ENCODE measurements around the gene GALK1. TPM values are rescaled to one million over a fixed set of nuclear protein-coding genes. Genes with fewer than 3 reads are reported as not detected.

Gene GALK1
- total RNA-seq, 1 donor from 2014 or later = 31.6 TPM

GRCh38 chr17:75773121-75773807, 8.3 kb upstream of the GALK1 start:
- H3K4me3 ChIP-seq = no peak overlapping the region
- no peak for TF ChIP-seq CTCF (IDR thresholded peaks at IDR 0.05)
- intact Hi-C loops (cut with DNase I) = no loop called here
- no peaks in the 10 kb centered on the region for H3K27me3 ChIP-seq
- H3K9me3 ChIP-seq = no peaks in the 10 kb centered on the region
- peak; percentile 65 for DNase-seq
- no peak overlapping the region for H3K27ac ChIP-seq
- ATAC-seq = no peak
- peaks cover 20% of the 10 kb centered on the region for H3K4me1 ChIP-seq
- peaks cover 35% of the 10 kb centered on the region for H3K36me3 ChIP-seq

GRCh38 chr17:75771334-75772281, 6.6 kb upstream of the GALK1 start:
- ATAC-seq = no peak
- no peak overlapping the region for H3K27ac ChIP-seq
- TF ChIP-seq CTCF (IDR thresholded peaks at IDR 0.05) = no peak
- no peak overlapping the region for H3K4me3 ChIP-seq
- peak; percentile 32 for DNase-seq
- no peaks in the 10 kb centered on the region for H3K9me3 ChIP-seq
- H3K36me3 ChIP-seq = peaks cover 18% of the 10 kb centered on the region
- peaks cover 11% of the 10 kb centered on the region for H3K4me1 ChIP-seq
- intact Hi-C loops (cut with DNase I) = no loop called here
- no peaks in the 10 kb centered on the region for H3K27me3 ChIP-seq

DNA sequence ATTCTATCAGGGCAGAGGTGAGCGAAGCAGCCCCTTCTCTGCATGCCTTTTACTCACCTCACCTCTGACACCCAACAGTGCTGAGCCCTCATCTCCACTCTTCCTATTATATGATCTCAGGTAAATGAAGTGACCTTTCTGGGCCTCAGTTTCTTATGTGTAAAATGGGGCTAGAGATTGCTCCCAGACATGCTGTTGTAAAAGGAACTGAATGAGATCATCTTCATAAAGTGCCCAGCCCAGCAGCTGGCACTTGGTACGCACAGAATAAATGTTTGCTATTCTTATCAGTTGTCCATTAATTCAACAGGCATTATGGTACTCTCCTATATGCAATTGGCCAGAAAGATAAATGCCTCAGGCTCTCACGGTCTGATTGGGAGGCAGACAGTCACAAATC, 4.5 kb upstream of the GALK1 start:
- Histone ChIP-seq H3K9me3 (no peaks in the 10 kb centered on the region), H3K36me3 (peaks cover 3% of the 10 kb centered on the region), H3K4me3 (no peak overlapping the region), H3K27ac (no peak overlapping the region), H3K4me1 (peaks cover 4% of the 10 kb centered on the region), H3K27me3 (no peaks in the 10 kb centered on the region)
- intact Hi-C loops (cut with DNase I) = no loop called here
- ATAC-seq (no peak), DNase-seq (no peak)
- no peak for TF ChIP-seq CTCF (IDR thresholded peaks at IDR 0.05)

DNA sequence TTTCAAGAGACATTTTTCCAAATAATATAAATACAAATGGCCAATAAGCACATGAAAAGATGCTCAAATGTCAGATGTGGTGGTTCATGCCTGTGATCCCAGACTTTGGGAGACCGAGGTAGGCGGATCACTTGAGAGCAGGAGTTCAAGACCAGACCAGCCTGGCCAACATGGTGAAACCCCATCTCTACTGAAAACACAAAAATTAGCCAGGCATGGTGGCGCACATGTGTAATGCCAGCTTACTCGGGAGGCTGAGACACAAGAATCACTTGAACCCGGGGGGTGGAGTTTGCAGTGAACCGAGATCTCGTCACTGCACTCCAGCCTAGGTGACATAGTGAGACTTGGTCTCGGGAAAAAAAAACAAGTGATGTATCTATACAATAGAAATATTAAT, 2.9 kb upstream of the GALK1 start:
- H3K4me3 ChIP-seq = no peak overlapping the region
- H3K27me3 ChIP-seq = no peaks in the 10 kb centered on the region
- no peak overlapping the region for H3K27ac ChIP-seq
- H3K36me3 ChIP-seq = peaks cover under 1% of the 10 kb centered on the region
- intact Hi-C loops (cut with DNase I) = no loop called here
- DNase-seq (no peak), ATAC-seq (no peak)
- H3K9me3 ChIP-seq = no peaks in the 10 kb centered on the region
- H3K4me1 ChIP-seq = peaks cover 16% of the 10 kb centered on the region
- no peak for TF ChIP-seq CTCF (IDR thresholded peaks at IDR 0.05)

DNA sequence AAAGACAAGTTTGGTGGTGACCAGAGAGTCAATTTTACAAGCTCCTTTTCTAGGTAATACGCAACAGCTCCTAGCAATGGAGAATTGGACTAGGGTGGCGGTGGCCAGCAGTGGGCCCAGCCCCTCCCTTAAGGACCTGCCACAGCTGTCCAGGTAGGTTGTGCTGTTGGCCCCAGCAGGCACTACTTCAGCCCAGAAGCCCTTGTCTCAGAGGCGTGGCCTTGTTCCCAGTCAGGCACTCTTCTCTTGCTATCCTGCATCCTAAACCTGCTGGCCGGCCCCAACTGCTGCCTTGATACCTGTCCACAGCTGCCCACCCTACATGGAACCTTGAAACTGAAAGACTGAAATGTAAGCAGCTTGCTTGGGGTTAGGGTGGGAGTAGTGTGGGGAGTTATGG, 989 bp upstream of the GALK1 start:
- peaks cover 8% of the 10 kb centered on the region for H3K36me3 ChIP-seq
- H3K27me3 ChIP-seq = no peaks in the 10 kb centered on the region
- ATAC-seq = peak; percentile 49
- no peak for DNase-seq
- no peak overlapping the region for H3K4me3 ChIP-seq
- H3K9me3 ChIP-seq = no peaks in the 10 kb centered on the region
- intact Hi-C loops (cut with DNase I) = no loop called here
- H3K27ac ChIP-seq = peak overlapping the region; percentile 92
- peaks cover 16% of the 10 kb centered on the region for H3K4me1 ChIP-seq
- no peak for TF ChIP-seq CTCF (IDR thresholded peaks at IDR 0.05)
